D341Med (cell line): ENCODE measurements around the gene ARMH4.
A peak's percentile ranks its signal among the peaks of the same experiment; 100 is the strongest.
"Not testable (repeated sequence)": the region's sequence is repeated elsewhere in the genome, so short reads cannot be mapped to it uniquely, and the experiment has no call there.

Experiments used
- DNase-seq: peaks from one replicate; pipeline ENCODE4 v3.0.0; 2012; ENCODE audit warnings: low spot score

The ARMH4 gene

DNA sequence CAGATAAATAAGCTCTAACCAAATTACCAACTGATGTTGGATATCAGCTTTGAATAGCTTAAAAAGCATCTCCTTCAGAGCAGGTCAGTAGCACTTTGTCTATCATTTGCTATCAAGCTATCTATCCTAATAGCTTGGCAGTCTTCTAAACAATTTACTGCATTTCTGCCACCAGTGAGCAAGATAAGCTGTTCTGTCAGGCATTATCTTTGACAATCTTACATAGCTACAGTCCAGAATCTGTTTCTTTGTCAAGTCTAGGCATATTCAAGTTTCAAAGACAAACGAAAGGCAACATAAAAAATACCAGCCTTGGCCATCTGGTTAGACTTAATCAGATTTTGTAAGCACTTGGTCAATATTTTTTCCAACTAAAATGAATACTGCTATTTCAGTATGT is 5.6 kb downstream of the ARMH4 start:
- DNase-seq, result no peak

DNA sequence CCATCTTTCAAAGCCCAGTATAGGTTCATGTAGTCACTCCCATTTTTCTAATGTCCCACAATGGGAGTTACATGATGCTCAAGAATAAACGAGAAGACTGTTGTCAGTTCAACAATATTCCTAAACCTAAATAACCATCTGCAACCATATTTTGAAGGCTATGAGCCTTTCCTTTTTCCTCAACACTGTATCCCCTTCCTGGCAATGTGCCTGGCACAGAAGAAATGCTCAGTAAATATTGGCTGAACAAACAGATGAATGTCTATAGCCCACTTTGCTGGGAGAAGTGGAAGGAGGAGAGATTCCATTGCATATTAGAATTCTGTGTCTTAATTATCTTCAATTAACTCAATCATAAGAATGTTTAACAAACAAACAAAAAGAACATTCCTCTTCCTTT is 6.1 kb downstream of the ARMH4 start:
- no peak for DNase-seq

GRCh38 chr14:58143106-58143505 is 8.9 kb downstream of the ARMH4 start:
- DNase-seq, result no peak

DNA sequence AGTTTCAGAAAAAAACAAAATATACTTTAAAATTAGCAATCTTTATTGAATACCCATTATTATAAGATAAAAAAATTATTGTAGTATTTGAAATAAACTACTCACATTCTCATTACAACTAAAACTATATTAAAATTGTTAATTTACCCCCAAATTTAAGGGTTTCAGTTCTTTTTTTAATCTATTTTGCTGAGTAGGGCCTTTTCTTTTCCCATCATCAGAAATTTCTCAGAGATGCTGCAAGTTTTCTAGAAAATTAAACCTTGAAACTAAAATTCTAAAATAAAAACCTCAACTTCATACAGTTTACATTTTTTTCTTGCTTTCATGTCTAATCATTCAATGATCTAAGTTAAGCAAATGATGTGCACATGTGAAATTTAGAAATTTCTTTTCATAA is 10.1 kb downstream of the ARMH4 start:
- DNase-seq, result no peak

- no peak for DNase-seq
Measured at GRCh38 chr14:58138714-58139482, 13.1 kb downstream of the ARMH4 start.

GRCh38 chr14:58138031-58138713 is 13.8 kb downstream of the ARMH4 start:
- DNase-seq, result no peak

DNA sequence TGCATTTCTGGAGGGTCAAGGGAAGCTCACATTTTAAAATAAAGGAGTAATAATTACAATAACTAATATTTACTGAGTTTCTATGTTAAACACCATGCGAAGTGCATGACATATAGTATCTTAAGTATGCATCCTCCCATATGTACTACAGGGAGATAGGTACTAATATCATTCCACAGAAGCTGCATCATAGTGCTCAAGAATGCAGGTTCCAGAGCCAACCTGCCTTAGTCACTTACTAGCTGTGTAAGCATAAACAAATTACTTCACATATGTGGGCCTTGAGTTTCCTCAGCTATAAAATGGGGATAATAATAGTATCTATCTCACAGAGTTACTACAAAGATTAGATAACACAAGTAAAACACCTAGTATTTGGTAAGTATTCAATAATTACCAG is 18.3 kb downstream of the ARMH4 start:
- DNase-seq, result no peak

DNA sequence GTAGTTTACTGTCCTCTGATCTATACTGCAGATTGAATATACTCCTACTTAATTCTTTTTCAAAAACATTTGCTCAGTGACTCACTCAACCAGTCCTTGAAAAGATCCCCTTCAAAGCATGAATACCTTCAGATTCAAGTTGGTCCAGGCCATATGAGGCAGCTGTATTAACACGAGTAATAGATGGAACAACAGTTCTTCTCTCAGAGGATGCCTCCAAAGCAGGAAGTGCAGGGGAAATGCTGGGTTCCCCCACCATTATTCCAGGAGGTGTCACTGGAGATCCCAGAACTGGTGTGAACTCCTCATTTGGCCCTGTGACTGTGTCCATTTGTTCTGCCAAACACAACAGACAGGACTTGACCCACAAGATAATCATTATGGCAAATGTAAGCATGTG is 20.6 kb downstream of the ARMH4 start:
- no peak for DNase-seq

DNA sequence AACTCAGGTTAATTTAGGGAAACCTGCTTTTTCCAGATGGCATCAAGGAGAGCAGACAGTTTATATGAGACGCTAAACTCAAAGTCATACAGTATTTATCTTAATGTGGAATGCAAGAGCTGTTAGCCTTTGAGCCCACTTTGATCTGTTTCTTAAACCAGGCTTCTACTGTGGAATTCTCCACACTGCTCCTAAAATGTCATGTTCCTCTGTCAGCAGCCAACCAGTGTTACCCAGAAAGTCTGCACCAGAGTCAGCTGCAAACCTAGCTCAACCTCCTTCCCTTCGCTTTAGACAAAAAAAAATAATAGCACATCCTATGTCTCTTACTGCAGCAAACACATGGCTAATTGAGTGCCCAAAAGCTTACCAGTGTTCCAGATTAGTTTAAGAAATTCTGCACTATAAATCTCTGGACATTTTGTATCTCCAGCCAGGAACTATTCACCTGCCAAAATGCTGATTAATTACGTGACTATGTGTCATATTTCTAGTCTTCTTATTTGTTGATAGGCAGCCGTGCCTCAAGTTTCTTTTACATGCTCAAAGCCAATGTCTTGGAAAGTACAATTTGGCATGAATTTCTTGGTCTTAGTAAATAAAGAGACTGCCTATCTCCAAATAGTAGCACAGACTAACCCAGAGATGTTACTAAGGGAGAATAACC is 21.8 kb downstream of the ARMH4 start:
- no peak for DNase-seq

DNA sequence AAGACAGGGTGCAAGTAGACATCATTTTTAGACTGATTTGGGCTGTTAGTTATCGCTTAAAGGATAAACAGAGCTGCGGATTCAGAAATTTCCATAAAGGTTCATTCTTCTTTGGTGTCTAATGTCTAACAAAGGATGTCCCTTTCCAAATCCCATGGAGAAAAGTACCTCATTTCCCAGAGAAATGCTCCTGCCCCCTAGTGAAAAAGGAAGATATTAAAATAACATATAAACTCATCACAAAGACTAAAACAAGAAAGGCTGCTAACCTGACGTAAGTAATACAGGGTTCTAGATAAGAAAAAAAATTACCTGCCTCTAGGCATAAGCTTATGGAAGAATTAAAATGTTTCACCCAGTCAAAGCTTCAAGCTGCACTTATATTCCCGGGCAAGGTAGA is 22.8 kb downstream of the ARMH4 start:
- DNase-seq, result no peak

DNA sequence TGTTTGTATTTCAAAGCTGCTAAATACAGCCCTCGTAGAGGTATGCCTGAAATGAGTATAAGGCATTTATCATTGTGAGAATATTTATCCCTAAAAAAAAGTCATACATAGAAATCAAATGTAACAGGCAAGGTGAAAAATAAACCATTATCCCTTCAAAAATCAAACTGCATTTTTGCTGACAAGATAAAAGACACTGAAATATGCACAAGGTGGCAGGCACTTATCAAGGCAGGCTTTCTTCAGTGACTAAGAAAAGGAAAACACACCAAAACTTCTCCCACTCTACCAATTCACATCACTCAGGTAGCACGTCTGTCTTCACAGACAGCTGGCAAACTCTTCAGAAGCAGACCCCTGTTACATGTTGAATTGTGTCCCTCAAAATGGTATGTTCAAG is 23.6 kb downstream of the ARMH4 start:
- DNase-seq, result no peak

DNA sequence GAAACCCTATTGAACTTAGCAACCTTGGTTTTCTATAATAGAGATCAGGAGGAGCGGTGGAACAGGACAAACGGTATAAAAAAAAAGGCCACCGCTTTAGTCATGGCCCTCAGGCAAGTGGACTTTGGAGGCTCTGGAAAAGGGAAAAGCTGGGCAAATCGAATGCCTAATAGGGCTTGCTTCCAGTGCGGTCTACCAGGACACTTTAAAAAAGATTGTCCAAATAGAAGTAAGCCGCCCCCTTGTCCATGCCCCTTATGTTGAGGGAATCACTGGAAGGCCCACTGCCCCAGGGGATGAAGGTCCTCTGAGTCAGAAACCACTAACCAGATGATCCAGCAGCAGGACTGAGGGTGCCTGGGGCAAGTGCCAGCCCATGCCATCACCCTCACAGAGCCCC is 29.5 kb downstream of the ARMH4 start:
- not testable (repeated sequence) for DNase-seq

DNA sequence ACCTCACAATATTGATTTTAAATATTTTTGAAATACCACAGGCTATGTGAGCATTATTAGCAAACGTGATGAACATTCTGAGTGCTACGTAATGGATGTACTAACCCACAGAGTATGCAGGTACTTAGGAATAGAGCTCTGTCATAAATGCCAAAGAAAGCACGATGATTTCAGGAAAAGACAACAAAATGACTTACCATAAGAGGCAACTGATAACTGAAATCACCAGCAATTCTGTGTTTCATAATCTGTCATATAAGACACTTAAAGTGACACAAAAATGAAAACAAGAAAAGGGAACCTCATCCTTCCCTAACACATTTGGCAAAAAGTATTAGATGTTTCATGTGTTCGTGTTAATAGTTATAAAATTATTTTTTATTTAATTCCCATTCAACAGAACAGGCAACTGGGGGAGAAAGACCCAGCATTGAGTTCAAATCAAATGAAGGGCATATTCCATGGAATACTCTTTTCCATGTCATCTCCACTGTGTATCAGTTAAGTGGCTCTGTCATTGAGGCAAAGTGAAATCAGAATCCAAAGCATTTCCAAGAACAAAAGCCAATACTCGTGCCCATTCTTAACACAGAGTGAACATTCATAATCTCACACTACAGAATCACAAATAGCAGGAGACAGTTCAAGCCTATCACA is 30.4 kb downstream of the ARMH4 start:
- no peak for DNase-seq

DNA sequence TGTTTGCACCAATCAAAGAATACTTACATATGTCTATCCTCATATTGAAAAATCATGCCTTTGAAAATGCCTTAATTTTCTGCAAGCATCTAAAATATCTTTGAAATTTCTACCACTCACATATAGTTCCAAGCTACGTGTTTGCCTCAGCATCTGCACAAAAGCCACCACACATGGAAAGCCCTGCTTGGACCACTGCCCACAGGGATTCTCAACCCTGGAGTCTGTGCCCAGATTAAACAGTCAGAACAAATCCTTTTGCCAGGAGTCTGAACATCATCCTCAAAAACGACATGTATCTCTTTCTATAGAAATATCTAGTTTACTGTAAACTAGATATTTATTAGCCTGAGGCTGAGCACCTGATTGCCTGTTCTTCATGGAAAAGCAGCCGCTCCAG is 32.6 kb downstream of the ARMH4 start:
- no peak for DNase-seq

DNA sequence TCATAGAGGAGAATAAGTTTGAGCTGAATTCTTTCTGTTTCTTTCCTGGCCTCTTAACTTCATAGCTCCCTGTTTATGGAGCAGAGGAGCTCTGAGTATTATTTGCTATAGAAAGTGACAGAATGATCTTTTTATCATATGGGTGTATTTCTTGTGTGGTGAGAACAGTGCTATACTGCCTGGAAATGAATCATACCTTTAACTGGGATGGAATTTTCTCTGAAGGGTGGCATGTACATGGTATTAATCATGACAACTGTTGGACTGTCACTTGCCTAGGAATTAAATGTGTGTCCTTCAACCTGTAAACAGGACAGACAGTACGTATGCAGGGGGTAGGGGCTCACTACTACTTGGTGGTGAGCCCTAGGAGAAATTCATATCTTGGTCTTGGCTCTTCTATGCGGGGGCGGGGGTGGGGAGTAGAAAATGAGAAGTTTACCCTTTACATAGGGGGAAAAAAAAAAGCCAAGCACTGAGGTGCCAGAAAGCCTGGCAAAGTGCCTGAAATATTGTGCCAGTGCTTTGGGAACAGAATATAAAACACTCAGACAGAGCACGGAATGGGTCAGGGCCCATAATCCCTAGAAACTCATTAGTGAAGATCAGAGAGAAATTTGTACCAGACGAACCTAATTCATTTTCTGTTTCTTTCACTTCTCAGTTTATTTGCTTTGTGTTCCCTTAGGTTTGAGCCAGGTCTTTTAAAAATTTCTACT is 33.8 kb downstream of the ARMH4 start:
- no peak for DNase-seq

DNA sequence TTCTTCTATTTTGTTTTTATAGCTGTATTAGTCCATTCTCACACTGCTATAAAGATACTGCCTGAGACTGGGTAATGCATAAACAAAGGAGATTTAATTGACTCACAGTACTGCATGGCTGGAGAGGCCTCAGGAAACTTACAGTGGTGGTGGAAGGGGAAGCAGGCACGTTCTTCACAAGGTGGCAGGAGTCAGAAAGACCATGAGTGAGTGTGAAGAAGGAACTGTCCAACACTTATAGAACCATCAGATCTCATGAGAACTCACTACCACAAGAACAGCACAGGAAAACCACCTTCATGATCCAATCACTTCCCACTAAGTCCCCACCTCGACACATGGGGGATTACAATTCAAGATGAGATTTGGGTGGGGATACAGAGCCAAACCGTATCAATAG is 42.3 kb downstream of the ARMH4 start:
- DNase-seq, result no peak

GRCh38 chr14:58108717-58109116 is 43.3 kb downstream of the ARMH4 start:
- DNase-seq, result no peak

DNA sequence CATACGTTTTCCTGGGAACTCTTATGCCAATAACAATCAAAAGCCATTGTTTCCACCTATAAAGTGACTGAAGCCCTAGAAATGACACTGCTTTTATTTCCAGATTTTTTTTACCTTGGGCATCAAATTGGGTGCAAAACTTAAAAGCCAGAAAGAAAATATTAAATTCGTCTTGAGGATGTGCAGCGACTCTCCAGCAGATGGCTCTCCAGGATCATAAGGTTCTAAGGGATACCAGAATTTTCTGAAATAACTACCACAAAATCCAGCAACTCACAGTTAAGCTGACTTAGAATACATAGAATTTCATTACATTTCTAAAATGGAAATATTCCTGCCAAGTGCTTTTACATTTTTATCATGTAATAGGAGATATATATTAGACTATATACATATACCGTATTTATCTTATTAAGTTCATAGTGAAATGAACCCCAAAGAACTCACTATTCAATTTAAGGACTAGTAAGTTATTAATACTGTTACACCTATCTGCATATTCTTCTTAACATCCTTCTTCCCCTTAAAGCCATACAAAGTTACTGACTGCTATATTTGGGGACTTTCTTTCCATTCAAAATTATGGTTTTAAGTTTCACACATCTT is 44.0 kb downstream of the ARMH4 start:
- DNase-seq, result peak; percentile 59

- no peak for DNase-seq
Measured at GRCh38 chr14:58107041-58107440, 45.0 kb downstream of the ARMH4 start.

- DNase-seq, result no peak
Measured at GRCh38 chr14:58106446-58106845, 45.6 kb downstream of the ARMH4 start.

DNA sequence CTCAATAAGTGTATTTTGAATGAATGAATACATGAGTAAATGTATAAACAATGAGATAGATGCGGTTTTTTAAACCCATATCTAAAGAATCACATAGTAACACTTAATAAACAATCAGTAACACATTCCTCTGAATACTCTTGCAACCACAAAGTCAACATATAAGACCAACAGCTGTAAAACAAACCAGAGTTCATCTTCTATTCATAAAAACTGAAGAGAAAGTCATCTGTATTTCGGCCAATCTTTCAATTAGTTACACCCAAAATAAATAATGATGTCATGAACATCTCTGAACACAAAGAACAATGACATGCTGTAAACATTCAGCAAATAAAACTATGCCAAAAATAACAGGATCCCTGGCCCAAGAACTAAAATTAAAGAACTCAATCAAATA is 47.2 kb downstream of the ARMH4 start:
- DNase-seq, result no peak
